Loucy (cell line): ENCODE data around the gene RMND5B.

Experiments used
- CTCF ChIP-seq: fragments of 200-600 bp; sonication (generic); conservative IDR thresholded peaks from 2 replicates; pipeline ENCODE4 v1.5.1; 2014; ENCODE audit warnings: mild to moderate bottlenecking, antibody characterized with exemption, low read length
- EZH2phosphoT487 ChIP-seq: fragments of 200-600 bp; IDR thresholded peaks from 2 replicates; pipeline ENCODE4 v1.6.1; 2018; ENCODE audit warnings: antibody characterized with exemption, mild to moderate bottlenecking, moderate library complexity, borderline replicate concordance

DNA sequence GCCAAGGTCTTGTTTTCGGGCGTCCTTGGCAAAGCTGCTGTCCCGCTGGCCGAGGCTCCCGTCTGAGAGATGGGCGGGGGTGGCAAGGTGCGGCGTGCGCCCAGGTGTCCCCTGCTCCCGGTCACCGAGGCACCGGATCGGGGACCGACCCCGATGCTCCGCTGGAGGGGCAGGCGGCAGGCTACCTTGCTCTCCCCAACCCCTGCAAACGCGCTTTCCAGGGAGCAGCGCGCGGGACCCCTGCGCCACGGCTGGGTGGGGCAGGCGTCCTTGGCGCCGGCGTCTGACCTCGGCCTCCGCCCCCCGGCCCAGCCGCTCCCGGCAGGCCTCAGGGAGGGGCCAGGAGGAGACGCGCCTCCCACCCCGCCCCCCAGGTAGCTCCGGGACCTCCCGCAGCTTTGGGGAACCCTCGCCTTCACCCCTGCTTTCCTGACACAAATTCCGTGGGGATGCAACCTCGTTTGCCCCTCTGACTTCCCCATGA is 16.9 kb upstream of the RMND5B start:
- no peak for TF ChIP-seq CTCF
- TF ChIP-seq EZH2phosphoT487: no peak
